ENCODE data around the gene WFS1. TPM values are rescaled to one million over a fixed set of nuclear protein-coding genes. Genes with fewer than 3 reads are reported as not detected.

WFS1 gene
- total RNA-seq, 1 experiment from 2014 or later = 0.89 TPM

- H3K4me2 ChIP-seq (ENCODE audit: low read depth, low read length, poor library complexity, severe bottlenecking) = no peak overlapping the region
- H3K9me3 ChIP-seq (ENCODE audit: low read length) = no peaks in the 10 kb centered on the region
- no peak overlapping the region for H2AFZ ChIP-seq (ENCODE audit: low read length)
- H3K9ac ChIP-seq (ENCODE audit: low read length) = no peak overlapping the region
- H3K9me2 ChIP-seq (replicated peaks; ENCODE audit: insufficient read depth, low read length) = no peaks in the 10 kb centered on the region
- no peaks in the 10 kb centered on the region for H3K27me3 ChIP-seq (ENCODE audit: low read length)
- no peaks in the 10 kb centered on the region for H3K36me3 ChIP-seq (ENCODE audit: insufficient read depth, low read length)
- no peaks in the 10 kb centered on the region for H3K4me1 ChIP-seq (ENCODE audit: low read length)
- no peak overlapping the region for H3K4me3 ChIP-seq (ENCODE audit: low read length)
- H3K27ac ChIP-seq (ENCODE audit: low read length) = no peak overlapping the region
- H4K20me1 ChIP-seq (ENCODE audit: insufficient read depth, low read depth, low read length) = no peaks in the 10 kb centered on the region
- H3K79me2 ChIP-seq (ENCODE audit: low read length) = no peaks in the 10 kb centered on the region
- no peak for DNase-seq
These were observed 38.2 kb downstream of the WFS1 start for GRCh38 chr4:6307891-6308290.

DNA sequence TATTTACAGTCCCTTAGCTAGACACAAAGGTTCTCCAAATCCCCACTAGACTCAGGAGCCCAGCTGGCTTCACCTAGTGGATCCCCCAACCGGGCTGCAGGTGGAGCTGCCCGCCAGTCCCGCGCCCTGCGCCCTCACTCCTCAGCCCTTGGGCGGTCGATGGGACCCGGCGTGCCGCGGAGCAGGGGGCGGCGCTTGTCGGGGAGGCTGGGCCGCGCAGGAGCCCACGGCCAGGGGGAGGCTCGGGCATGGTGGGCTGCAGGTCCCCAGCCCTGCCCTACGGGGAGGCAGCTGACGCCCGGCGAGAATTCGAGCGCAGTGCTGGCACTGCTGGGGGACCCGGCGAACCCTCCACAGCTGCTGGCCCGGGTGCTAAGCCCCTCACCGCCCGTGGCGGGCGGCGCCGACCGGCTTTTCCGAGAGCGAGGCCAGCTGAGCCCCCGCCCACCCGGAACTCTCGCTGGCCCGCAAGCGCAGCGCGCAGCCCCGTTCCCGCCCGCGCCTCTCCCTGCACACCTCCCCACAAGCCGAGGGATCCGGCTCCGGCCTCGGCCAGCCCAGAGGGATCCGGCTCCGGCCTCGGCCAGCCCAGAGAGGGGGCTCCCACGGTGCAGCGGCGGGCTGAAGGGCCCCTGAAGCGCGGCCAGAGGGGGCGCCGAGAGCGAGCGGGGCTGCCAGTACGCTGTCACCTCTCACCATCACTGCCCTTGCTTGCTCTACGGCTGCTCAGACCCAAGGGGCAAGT, 39.4 kb downstream of the WFS1 start:
- no peak overlapping the region for H2AFZ ChIP-seq (ENCODE audit: low read length)
- H3K27me3 ChIP-seq (ENCODE audit: low read length) = no peaks in the 10 kb centered on the region
- no peaks in the 10 kb centered on the region for H4K20me1 ChIP-seq (ENCODE audit: insufficient read depth, low read depth, low read length)
- H3K4me3 ChIP-seq (ENCODE audit: low read length) = no peak overlapping the region
- no peak overlapping the region for H3K4me2 ChIP-seq (ENCODE audit: low read depth, low read length, poor library complexity, severe bottlenecking)
- H3K36me3 ChIP-seq (ENCODE audit: insufficient read depth, low read length) = no peaks in the 10 kb centered on the region
- H3K9ac ChIP-seq (ENCODE audit: low read length) = no peak overlapping the region
- H3K79me2 ChIP-seq (ENCODE audit: low read length) = no peaks in the 10 kb centered on the region
- no peaks in the 10 kb centered on the region for H3K4me1 ChIP-seq (ENCODE audit: low read length)
- H3K9me2 ChIP-seq (replicated peaks; ENCODE audit: insufficient read depth, low read length) = no peaks in the 10 kb centered on the region
- no peaks in the 10 kb centered on the region for H3K9me3 ChIP-seq (ENCODE audit: low read length)
- DNase-seq = no peak
- H3K27ac ChIP-seq (ENCODE audit: low read length) = no peak overlapping the region

- Histone ChIP-seq H3K4me2 (ENCODE audit: low read depth, low read length, poor library complexity, severe bottlenecking) (no peak overlapping the region), H3K4me3 (ENCODE audit: low read length) (no peak overlapping the region), H3K27me3 (ENCODE audit: low read length) (no peaks in the 10 kb centered on the region), H3K9me3 (ENCODE audit: low read length) (no peaks in the 10 kb centered on the region), H4K20me1 (ENCODE audit: insufficient read depth, low read depth, low read length) (no peaks in the 10 kb centered on the region), H3K27ac (ENCODE audit: low read length) (no peak overlapping the region), H3K79me2 (ENCODE audit: low read length) (no peaks in the 10 kb centered on the region), H2AFZ (ENCODE audit: low read length) (no peak overlapping the region), H3K4me1 (ENCODE audit: low read length) (no peaks in the 10 kb centered on the region), H3K9ac (ENCODE audit: low read length) (no peak overlapping the region), H3K9me2 (replicated peaks; ENCODE audit: insufficient read depth, low read length) (no peaks in the 10 kb centered on the region), H3K36me3 (ENCODE audit: insufficient read depth, low read length) (no peaks in the 10 kb centered on the region)
- DNase-seq = no peak
These were observed 40.1 kb downstream of the WFS1 start for GRCh38 chr4:6309777-6310176.

DNA sequence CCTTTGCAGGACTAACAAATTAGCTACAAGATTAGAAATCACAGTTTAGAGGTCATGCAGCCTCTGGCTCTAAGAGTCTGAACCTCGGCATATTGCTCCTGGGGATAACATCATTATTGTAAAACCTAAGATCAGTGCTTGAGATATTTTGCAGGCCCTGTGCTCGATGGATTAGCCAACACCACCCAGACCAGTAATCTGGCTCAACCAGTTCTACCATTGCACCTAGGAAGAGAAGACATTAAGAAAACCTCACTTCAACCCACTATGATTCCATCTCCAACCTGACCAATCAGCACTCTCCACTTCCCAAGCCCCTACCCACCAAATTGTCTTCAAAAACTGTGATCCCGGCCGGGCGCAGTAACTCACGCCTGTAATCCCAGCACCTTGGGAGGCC, 43.6 kb downstream of the WFS1 start:
- no peak overlapping the region for H3K27ac ChIP-seq (ENCODE audit: low read length)
- H3K4me2 ChIP-seq (ENCODE audit: low read depth, low read length, poor library complexity, severe bottlenecking) = no peak overlapping the region
- H4K20me1 ChIP-seq (ENCODE audit: insufficient read depth, low read depth, low read length) = 0 out of 2 replicates have a peak, but pooled peaks cover 3% of the 10 kb centered on the region
- no peaks in the 10 kb centered on the region for H3K4me1 ChIP-seq (ENCODE audit: low read length)
- H3K27me3 ChIP-seq (ENCODE audit: low read length) = no peaks in the 10 kb centered on the region
- no peaks in the 10 kb centered on the region for H3K79me2 ChIP-seq (ENCODE audit: low read length)
- no peaks in the 10 kb centered on the region for H3K9me2 ChIP-seq (replicated peaks; ENCODE audit: insufficient read depth, low read length)
- H3K36me3 ChIP-seq (ENCODE audit: insufficient read depth, low read length) = no peaks in the 10 kb centered on the region
- no peak overlapping the region for H3K9ac ChIP-seq (ENCODE audit: low read length)
- H3K4me3 ChIP-seq (ENCODE audit: low read length) = no peak overlapping the region
- H3K9me3 ChIP-seq (ENCODE audit: low read length) = no peaks in the 10 kb centered on the region
- DNase-seq = no peak
- no peak overlapping the region for H2AFZ ChIP-seq (ENCODE audit: low read length)

DNA sequence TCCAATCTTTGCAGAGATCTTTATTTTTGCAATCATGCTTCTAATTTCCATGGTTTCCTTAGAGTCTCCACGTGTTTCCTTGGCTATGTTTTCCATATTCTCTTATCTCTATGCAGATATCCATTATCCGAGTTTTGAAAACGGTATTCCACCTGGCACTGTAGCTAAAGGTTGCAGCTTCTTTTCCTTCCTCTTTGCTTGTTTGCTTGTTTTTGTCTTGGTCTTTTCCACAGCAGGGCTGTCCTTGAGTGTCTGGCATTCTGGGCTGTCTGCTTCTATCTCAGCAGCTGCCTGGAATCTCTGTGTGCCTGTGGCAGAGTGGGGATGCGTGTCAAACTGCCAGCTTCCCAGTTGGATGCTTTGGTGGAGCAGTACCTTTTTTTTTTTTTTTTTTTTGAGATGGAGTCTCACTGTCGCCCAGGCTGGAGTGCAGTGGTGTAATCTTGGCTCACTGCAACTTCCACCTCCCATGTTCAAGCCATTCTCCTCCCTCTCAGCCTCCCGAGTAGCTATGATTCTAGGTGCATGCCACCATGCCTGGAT, 46.9 kb downstream of the WFS1 start:
- H3K9me2 ChIP-seq (replicated peaks; ENCODE audit: insufficient read depth, low read length) = no peaks in the 10 kb centered on the region
- H2AFZ ChIP-seq (ENCODE audit: low read length) = no peak overlapping the region
- H3K27me3 ChIP-seq (ENCODE audit: low read length) = no peaks in the 10 kb centered on the region
- no peak overlapping the region for H3K9ac ChIP-seq (ENCODE audit: low read length)
- H3K4me3 ChIP-seq (ENCODE audit: low read length) = no peak overlapping the region
- H3K9me3 ChIP-seq (ENCODE audit: low read length) = no peaks in the 10 kb centered on the region
- H3K27ac ChIP-seq (ENCODE audit: low read length) = no peak overlapping the region
- no peak for DNase-seq
- no peaks in the 10 kb centered on the region for H3K36me3 ChIP-seq (ENCODE audit: insufficient read depth, low read length)
- no peaks in the 10 kb centered on the region for H3K79me2 ChIP-seq (ENCODE audit: low read length)
- 0 out of 2 replicates have a peak, but pooled peaks cover 3% of the 10 kb centered on the region for H4K20me1 ChIP-seq (ENCODE audit: insufficient read depth, low read depth, low read length)
- H3K4me2 ChIP-seq (ENCODE audit: low read depth, low read length, poor library complexity, severe bottlenecking) = no peak overlapping the region
- no peaks in the 10 kb centered on the region for H3K4me1 ChIP-seq (ENCODE audit: low read length)

- H3K79me2 ChIP-seq (ENCODE audit: low read length) = no peaks in the 10 kb centered on the region
- no peak overlapping the region for H3K4me2 ChIP-seq (ENCODE audit: low read depth, low read length, poor library complexity, severe bottlenecking)
- H3K36me3 ChIP-seq (ENCODE audit: insufficient read depth, low read length) = no peaks in the 10 kb centered on the region
- H3K4me3 ChIP-seq (ENCODE audit: low read length) = no peak overlapping the region
- H2AFZ ChIP-seq (ENCODE audit: low read length) = no peak overlapping the region
- no peak overlapping the region for H3K9ac ChIP-seq (ENCODE audit: low read length)
- H3K27me3 ChIP-seq (ENCODE audit: low read length) = no peaks in the 10 kb centered on the region
- no peaks in the 10 kb centered on the region for H3K4me1 ChIP-seq (ENCODE audit: low read length)
- H4K20me1 ChIP-seq (ENCODE audit: insufficient read depth, low read depth, low read length) = 0 out of 2 replicates have a peak, but pooled peaks cover 3% of the 10 kb centered on the region
- no peak for DNase-seq
- H3K9me3 ChIP-seq (ENCODE audit: low read length) = no peaks in the 10 kb centered on the region
- H3K9me2 ChIP-seq (replicated peaks; ENCODE audit: insufficient read depth, low read length) = no peaks in the 10 kb centered on the region
- H3K27ac ChIP-seq (ENCODE audit: low read length) = no peak overlapping the region
These were observed 48.6 kb downstream of the WFS1 start for GRCh38 chr4:6318206-6318605.

DNA sequence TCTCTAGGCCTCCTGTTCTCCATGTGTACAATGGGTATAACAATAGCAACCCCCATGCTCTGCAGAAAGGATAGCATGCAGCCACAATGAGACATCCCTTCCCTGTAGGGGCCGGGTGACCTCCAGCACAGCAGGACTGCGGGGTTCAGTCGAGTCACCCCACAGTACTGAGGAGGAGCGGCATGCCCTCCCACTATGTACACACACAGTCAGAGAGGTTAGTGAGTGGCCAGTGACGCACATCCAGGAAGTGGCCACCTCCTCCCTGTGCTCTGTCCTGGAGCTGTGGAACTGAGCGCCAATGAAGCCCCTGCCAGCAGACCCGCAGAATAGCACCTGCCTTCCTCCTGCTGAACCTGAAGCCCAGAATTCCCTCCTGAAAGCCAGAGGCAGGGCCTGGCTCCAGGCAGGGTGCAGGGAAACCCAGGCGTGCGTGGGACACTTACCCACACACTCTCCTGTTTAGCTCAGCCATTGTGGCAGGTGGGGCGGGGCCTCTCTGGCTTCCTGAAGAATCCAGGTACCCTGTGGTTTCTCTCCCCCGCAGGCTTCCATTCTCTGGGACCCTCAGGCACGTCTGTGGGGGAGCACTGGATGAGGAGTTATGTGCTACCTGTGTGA, 50.0 kb downstream of the WFS1 start:
- no peak overlapping the region for H3K4me3 ChIP-seq (ENCODE audit: low read length)
- H3K9ac ChIP-seq (ENCODE audit: low read length) = no peak overlapping the region
- H3K36me3 ChIP-seq (ENCODE audit: insufficient read depth, low read length) = no peaks in the 10 kb centered on the region
- no peak overlapping the region for H2AFZ ChIP-seq (ENCODE audit: low read length)
- no peaks in the 10 kb centered on the region for H3K9me3 ChIP-seq (ENCODE audit: low read length)
- no peak overlapping the region for H3K27ac ChIP-seq (ENCODE audit: low read length)
- H3K27me3 ChIP-seq (ENCODE audit: low read length) = no peaks in the 10 kb centered on the region
- H4K20me1 ChIP-seq (ENCODE audit: insufficient read depth, low read depth, low read length) = 0 out of 2 replicates have a peak, but pooled peaks cover 3% of the 10 kb centered on the region
- DNase-seq = no peak
- H3K4me1 ChIP-seq (ENCODE audit: low read length) = no peaks in the 10 kb centered on the region
- H3K9me2 ChIP-seq (replicated peaks; ENCODE audit: insufficient read depth, low read length) = no peaks in the 10 kb centered on the region
- H3K4me2 ChIP-seq (ENCODE audit: low read depth, low read length, poor library complexity, severe bottlenecking) = no peak overlapping the region
- no peaks in the 10 kb centered on the region for H3K79me2 ChIP-seq (ENCODE audit: low read length)

DNA sequence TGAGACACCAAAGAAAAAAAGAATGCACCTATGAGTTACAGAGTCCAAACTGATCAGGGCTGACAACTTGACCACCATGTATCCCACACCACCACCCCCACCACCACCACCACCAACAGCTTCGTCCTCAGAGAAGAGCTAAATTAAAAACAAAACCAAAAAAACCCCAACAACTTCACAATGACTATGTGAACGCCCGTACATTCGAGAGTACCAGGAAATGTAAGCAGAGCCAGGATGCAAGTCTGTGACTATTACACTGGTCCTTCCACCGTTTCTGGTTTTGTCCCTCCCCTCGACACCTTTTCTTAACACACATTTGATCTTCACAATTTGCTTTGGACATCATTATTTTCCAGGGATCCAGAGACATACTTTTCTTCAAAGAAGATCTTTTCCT, 51.0 kb downstream of the WFS1 start:
- H3K9ac ChIP-seq (ENCODE audit: low read length) = no peak overlapping the region
- H3K4me1 ChIP-seq (ENCODE audit: low read length) = no peaks in the 10 kb centered on the region
- H3K79me2 ChIP-seq (ENCODE audit: low read length) = no peaks in the 10 kb centered on the region
- H2AFZ ChIP-seq (ENCODE audit: low read length) = no peak overlapping the region
- H3K4me3 ChIP-seq (ENCODE audit: low read length) = no peak overlapping the region
- no peaks in the 10 kb centered on the region for H3K36me3 ChIP-seq (ENCODE audit: insufficient read depth, low read length)
- H3K9me2 ChIP-seq (replicated peaks; ENCODE audit: insufficient read depth, low read length) = no peaks in the 10 kb centered on the region
- no peak overlapping the region for H3K4me2 ChIP-seq (ENCODE audit: low read depth, low read length, poor library complexity, severe bottlenecking)
- no peak for DNase-seq
- H3K27ac ChIP-seq (ENCODE audit: low read length) = no peak overlapping the region
- H3K9me3 ChIP-seq (ENCODE audit: low read length) = no peaks in the 10 kb centered on the region
- 0 out of 2 replicates have a peak, but pooled peaks cover 3% of the 10 kb centered on the region for H4K20me1 ChIP-seq (ENCODE audit: insufficient read depth, low read depth, low read length)
- no peaks in the 10 kb centered on the region for H3K27me3 ChIP-seq (ENCODE audit: low read length)

All from Karpas-422 (cell line).